Body of pancreas (tissue), 4 donors: ENCODE results near the gene MRPL24. TPM values are rescaled to one million over a fixed set of nuclear protein-coding genes. Genes with fewer than 3 reads are reported as not detected.

Source experiments
- ATAC-seq: fragments of 150-250 bp; one replicate; pipeline ENCODE4 v1.9.1; 2016
- DNase-seq, 4 donors: peaks; one replicate each; pipeline ENCODE4 v3.0.0-alpha.2; 2019
- H3K27ac ChIP-seq, 4 donors: fragments of 200-600 bp; sonication (generic); 1 replicate in 3 of 4; 2 replicates in 1 of 4; pipeline versions ENCODE4 v1.5.1 to v1.6.1; 2016 to 2019; ENCODE audit warnings: mild to moderate bottlenecking in 1 of 4, mixed read lengths in 1 of 4, moderate library complexity in 1 of 4
- H3K27me3 ChIP-seq, 2 donors: fragments of 200-600 bp; sonication (generic); one replicate each; pipeline ENCODE4 v1.6.0; 2016; ENCODE audit warnings: mild to moderate bottlenecking in 1 of 2
- H3K36me3 ChIP-seq, 2 donors: fragments of 200-600 bp; sonication (generic); replicated peaks in 1 of 2; 2 replicates each; pipeline ENCODE4 v1.5.1; 2016; ENCODE audit warnings: low read depth in 2 of 2; ENCODE audit not compliant: insufficient read depth in 1 of 2
- H3K4me1 ChIP-seq: fragments of 200-600 bp; sonication (generic); one replicate; pipeline ENCODE4 v1.6.0; 2016
- H3K4me3 ChIP-seq, 2 donors: fragments of 200-600 bp; sonication (generic); 1 replicate in 1 of 2; 2 replicates in 1 of 2; pipeline ENCODE4 v1.5.1; 2016 to 2019
- H3K9me3 ChIP-seq, 3 donors: fragments of 200-600 bp; sonication (generic); 1 replicate in 2 of 3; 2 replicates in 1 of 3; pipeline ENCODE4 v1.5.1; 2016
- CTCF ChIP-seq, 7 experiments: fragments of 450-650 bp in 4 of 7; fragments of 200-600 bp in 3 of 7; sonication (generic) in 3 of 7; IDR thresholded peaks; one replicate each; pipeline ENCODE4 v1.5.1; 2016 to 2019; ENCODE audit warnings: antibody characterized with exemption in 7 of 7
- POLR2A ChIP-seq, 3 donors: fragments of 450-650 bp; IDR thresholded peaks; one replicate each; pipeline ENCODE4 v1.6.1; 2016; ENCODE audit warnings: antibody characterized with exemption in 3 of 3, mild to moderate bottlenecking in 2 of 3
- WGBS, 2 donors: methylation state at CpG; one replicate each; pipeline ENCODE4 v1.1.5; 2017; 5-methylcytosine and 5-hydroxymethylcytosine counted together
- intact Hi-C: fragments of 100-400 bp; cut with DNase I; formaldehyde crosslinking; loops from one replicate; pipeline ENCODE4 v1.15.1; 2023
- total RNA-seq, 2 donors: library from RNA; depleted of rRNA; stranded (reverse); fragments of >200 nt; gene quantifications; one replicate each; pipeline ENCODE4 v1.1.0, GENCODE V29; 2016

The MRPL24 gene
- total RNA-seq, 2 donors from 2014 or later = 25.2 to 62.0 TPM

- no peaks in the 10 kb centered on the region for H3K9me3 ChIP-seq
- intact Hi-C loops = loop anchor here (10.0 kb wide), 1 partner anchor 186 kb away; no protein-coding TSS in a partner anchor
- DNase-seq (no peak), ATAC-seq (no peak)
- 71 to 73% methylated on average over 1 of the region's 1 CpG for WGBS, 2 donors
- no peak for TF ChIP-seq POLR2A (IDR thresholded peaks at IDR 0.05)
- no peak for TF ChIP-seq CTCF (IDR thresholded peaks at IDR 0.05)
- H3K4me1 ChIP-seq = peaks cover 5% of the 10 kb centered on the region
- no peak overlapping the region for H3K4me3 ChIP-seq
- no peak overlapping the region for H3K27ac ChIP-seq
- peaks cover 0 to 6% of the 10 kb centered on the region in 2 donors for H3K27me3 ChIP-seq
- H3K36me3 ChIP-seq = no peaks in the 10 kb centered on the region
Measured at GRCh38 chr1:156698995-156699394, 41.9 kb downstream of the MRPL24 start.

GRCh38 chr1:156697481-156697880, 43.4 kb downstream of the MRPL24 start:
- Histone ChIP-seq H3K27me3 (no peaks in the 10 kb centered on the region), H3K4me1 (peaks cover 11% of the 10 kb centered on the region), H3K4me3 (no peak overlapping the region), H3K9me3 (no peaks in the 10 kb centered on the region), H3K27ac (no peak overlapping the region), H3K36me3 (no peaks in the 10 kb centered on the region)
- TF ChIP-seq CTCF (IDR thresholded peaks at IDR 0.05) (no peak), POLR2A (IDR thresholded peaks at IDR 0.05) (no peak)
- ATAC-seq = no peak
- intact Hi-C loops = loop anchor here (10.0 kb wide), 1 partner anchor 187 kb away; no protein-coding TSS in a partner anchor
- 72% methylated on average over 8 of the region's 8 CpGs for WGBS, 2 donors
- no peak for DNase-seq

- TF ChIP-seq CTCF (IDR thresholded peaks at IDR 0.05) (no peak), POLR2A (IDR thresholded peaks at IDR 0.05) (no peak)
- WGBS, 2 donors = 86 to 87% methylated on average over 8 of the region's 8 CpGs
- H3K4me1 ChIP-seq = peaks cover 18% of the 10 kb centered on the region
- no peak for DNase-seq
- intact Hi-C loops = loop anchor here (10.0 kb wide), 1 partner anchor 188 kb away; no protein-coding TSS in a partner anchor
- H3K9me3 ChIP-seq = no peaks in the 10 kb centered on the region
- H3K27ac ChIP-seq = no peak overlapping the region
- H3K36me3 ChIP-seq = no peaks in the 10 kb centered on the region
- no peak overlapping the region for H3K4me3 ChIP-seq
- no peak for ATAC-seq
- H3K27me3 ChIP-seq = no peaks in the 10 kb centered on the region
Measured at GRCh38 chr1:156696755-156697154, 44.1 kb downstream of the MRPL24 start.

- intact Hi-C loops = loop anchor here (10.0 kb wide), 1 partner anchor 190 kb away; no protein-coding TSS in a partner anchor
- WGBS, 2 donors = 89 to 95% methylated on average over 5 of the region's 5 CpGs
- TF ChIP-seq CTCF (IDR thresholded peaks at IDR 0.05) (no peak), POLR2A (IDR thresholded peaks at IDR 0.05) (no peak)
- no peaks in the 10 kb centered on the region for H3K27me3 ChIP-seq
- no peak for ATAC-seq
- H3K36me3 ChIP-seq = no peaks in the 10 kb centered on the region
- DNase-seq = no peak
- no peaks in the 10 kb centered on the region for H3K9me3 ChIP-seq
- H3K27ac ChIP-seq = no peak overlapping the region
- peaks cover 25% of the 10 kb centered on the region for H3K4me1 ChIP-seq
- H3K4me3 ChIP-seq = no peak overlapping the region
Measured at GRCh38 chr1:156694690-156694962, 46.3 kb downstream of the MRPL24 start.
